GM12873 (cell line): Measurements from ENCODE around the gene CEP97.

Experiments used
- CTCF ChIP-seq: IDR thresholded peaks from 2 replicates; pipeline ENCODE4 v1.5.1; 2012; ENCODE audit warnings: low read depth, mild to moderate bottlenecking, moderate library complexity, low read length, control low read depth; ENCODE audit not compliant: insufficient read depth; ENCODE audit errors: missing control alignments

The CEP97 gene

GRCh38 chr3:101702726-101703125, 21.7 kb upstream of the CEP97 start:
- TF ChIP-seq CTCF = no peak

GRCh38 chr3:101703169-101703568, 21.2 kb upstream of the CEP97 start:
- no peak for TF ChIP-seq CTCF

- TF ChIP-seq CTCF = no peak
These were observed 15.3 kb upstream of the CEP97 start for GRCh38 chr3:101709126-101709525.

- no peak for TF ChIP-seq CTCF
These were observed 6.0 kb upstream of the CEP97 start for GRCh38 chr3:101718455-101718854.

- TF ChIP-seq CTCF = no peak
These were observed 4.7 kb upstream of the CEP97 start for GRCh38 chr3:101719604-101720185.

- no peak for TF ChIP-seq CTCF
These were observed 3.3 kb upstream of the CEP97 start for GRCh38 chr3:101720851-101721840.

GRCh38 chr3:101722394-101723173, 1.8 kb upstream of the CEP97 start:
- no peak for TF ChIP-seq CTCF
